Activated T-cell treated with anti-CD3 and anti-CD28 coated beads, Interleukin-2, amount 50 U/mL, for 1 hour (primary cell): Measurements from ENCODE around the gene ULK2.

Experiments used
- DNase-seq: peaks from one replicate; pipeline ENCODE4 v3.0.0-alpha.2; 2020

The ULK2 gene

DNA sequence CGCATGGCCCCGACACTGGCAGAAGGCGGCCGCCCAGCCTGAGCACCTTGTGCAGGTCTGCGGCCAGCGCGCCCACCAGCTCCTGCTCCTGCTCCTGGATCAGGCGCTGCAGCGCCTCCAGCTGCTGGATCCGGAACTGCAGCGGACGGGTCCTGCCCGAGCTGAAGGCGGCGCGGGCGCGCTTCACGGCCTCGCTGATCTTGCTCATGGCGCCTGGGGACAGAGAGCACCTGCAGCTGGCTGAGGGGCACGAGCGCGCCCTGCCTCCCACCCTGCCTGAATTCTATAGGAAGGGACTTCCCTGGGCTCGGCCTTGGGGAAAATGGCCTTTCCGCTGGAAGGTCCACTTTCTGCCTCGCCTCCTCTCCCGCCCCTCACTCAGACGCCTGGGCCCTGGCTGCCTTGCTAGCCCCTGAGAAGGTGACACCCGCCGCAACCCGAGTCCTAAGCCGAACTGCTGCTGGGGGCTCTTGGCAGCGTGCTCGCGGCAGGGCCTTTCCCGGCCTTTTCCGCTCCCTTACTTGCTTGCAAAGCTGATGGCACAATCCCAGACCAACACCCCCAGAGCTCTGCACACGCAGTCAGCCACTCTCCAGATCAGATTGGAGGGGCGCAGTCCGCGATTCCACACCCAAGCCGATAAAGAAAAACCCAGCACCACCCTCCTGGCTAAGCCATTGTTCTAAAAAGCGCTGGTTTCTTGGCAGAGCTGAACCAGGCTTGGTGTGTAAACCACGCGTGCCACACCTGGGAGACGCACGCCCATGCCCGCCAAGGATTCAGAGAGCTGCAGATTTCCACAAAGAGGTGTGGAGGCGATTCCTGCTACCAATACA lies 122.6 kb downstream of the ULK2 start:
- peak; percentile 91 for DNase-seq

- no peak for DNase-seq
Measured at GRCh38 chr17:19744492-19744891, 123.2 kb downstream of the ULK2 start.

- no peak for DNase-seq
Measured at GRCh38 chr17:19743101-19744100, 124.3 kb downstream of the ULK2 start.

DNA sequence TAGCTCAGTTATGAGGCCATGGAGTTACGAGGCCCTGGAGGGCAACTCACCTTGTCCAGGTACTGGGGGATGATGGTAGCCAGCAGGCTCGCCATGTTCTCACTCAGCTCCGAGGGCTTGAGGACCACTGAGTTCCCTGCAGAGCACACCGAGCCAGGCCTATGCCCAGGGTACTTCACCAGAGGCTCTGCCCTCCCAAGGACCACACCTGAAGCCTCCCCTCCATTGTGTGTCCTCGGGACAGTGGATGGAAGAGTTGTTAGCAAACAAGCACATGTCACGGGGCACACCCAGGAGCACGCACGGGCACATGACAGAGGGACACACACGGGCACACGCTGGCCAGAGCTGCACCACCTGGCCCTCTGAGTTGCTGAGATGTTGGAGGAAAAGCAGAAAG lies 125.2 kb downstream of the ULK2 start:
- no peak for DNase-seq

DNA sequence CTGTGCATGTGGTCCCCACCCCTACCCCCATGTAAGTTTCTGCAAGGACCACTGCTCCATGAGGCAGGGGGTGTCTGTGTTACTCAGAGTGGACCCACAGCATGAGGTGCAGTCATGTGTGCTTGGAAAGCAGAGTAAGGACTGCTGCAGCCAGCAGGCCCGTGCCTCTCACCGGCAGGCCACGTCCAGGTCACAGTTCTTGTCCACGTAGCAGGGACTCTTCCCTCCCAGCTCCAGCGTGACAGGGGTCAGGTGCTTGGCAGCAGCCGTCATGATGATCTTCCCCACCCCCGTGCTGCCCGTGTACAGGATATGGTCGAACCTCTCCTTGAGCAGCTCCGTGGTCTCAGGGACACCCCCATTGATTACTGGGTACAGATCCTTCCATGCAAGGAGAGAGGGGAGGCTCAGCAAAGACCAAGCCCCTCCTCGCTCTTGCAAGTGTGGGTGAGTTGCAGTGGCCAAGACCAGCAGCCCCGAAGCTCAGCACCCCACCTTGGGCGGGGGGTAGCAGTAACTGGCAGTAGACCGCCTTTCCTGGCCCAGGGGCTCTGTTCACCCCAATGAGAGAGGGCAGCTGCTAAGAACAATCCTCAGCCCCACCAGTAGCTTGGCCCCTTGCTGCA lies 125.8 kb downstream of the ULK2 start:
- no peak for DNase-seq

- DNase-seq = no peak
Measured at GRCh38 chr17:19740933-19741332, 126.8 kb downstream of the ULK2 start.

DNA sequence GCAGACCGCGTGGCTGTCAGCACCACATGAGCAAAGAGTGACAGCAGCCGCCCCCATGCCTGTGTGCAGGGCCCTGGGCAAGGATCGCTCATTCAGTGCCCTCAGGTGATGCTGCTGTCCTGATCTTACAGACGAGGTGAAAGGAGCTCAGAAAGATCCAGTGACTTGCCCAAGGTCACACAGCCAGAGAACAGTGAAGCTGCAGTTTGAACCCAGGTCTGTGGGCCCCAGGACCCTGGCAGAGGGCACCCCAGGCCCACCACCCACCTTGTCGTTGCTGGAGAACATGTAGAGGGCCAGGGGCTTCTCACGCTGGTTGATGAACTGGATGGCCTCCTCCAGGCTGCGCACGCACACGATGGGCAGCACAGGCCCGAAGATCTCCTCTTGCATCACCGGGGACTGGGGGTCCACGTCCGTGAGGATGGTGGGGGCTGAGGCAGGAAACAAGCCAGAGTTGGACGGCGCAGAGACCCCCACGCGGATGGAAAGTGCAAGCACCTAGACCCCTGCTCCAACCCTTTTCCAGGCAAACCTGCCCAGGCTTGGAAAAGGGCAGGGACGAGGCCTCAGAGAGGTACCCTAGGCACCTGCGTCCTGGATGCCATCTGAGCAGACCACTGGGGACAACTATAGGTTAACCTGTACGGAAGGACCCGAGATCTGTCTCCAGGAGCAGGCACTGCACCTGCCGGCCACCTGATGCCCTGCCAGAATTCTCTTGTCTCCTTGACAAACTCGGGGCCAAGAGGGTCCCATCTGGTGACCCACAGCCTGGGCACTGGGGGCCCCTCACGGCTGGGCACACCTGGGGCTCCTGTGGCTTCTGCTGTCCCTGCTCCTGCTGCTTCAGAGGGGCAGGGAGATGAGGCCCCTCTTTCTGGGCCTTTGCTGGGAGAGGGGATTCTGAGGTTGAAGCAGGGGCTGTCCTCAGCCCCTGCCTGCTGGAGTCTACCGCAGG lies 128.2 kb downstream of the ULK2 start:
- no peak for DNase-seq

DNA sequence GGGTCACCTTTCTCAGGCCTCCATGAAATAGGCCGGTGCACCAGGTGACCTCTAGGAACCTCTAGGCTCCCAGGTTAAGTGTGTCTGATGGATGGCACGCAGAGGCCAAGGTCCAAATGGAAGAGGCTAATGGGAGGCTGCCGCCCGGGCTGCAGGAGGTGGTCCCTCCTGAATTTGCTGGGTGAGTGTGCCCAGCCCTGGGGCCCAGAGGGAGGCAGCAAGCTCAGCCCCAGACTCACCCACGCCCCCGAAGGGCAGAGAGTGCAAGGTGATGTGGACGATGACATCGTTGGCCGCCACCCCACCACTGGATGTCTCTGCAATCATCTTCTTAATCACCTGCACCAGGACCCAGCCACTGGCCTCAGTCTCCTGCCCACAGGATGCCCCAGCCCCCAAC lies 129.0 kb downstream of the ULK2 start:
- DNase-seq = no peak

DNA sequence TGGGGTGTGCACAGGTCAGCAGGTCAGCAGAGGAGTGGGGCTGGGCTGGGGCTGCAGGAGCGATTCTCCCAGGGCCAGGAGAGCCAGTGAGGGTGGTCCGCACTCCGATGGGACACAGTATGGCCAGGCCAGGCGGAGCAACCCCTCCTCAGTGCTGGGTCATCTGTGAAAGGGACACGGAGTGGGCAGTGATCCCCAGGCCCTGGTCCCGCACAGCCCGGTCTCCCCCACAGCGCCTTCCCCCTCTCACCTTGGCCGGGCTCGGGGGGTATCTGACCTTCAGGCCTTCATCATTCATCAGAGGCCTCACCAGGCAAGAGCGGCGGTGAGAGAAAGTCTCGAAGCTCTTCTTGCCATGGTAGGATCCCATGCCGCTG lies 129.7 kb downstream of the ULK2 start:
- DNase-seq = no peak

DNA sequence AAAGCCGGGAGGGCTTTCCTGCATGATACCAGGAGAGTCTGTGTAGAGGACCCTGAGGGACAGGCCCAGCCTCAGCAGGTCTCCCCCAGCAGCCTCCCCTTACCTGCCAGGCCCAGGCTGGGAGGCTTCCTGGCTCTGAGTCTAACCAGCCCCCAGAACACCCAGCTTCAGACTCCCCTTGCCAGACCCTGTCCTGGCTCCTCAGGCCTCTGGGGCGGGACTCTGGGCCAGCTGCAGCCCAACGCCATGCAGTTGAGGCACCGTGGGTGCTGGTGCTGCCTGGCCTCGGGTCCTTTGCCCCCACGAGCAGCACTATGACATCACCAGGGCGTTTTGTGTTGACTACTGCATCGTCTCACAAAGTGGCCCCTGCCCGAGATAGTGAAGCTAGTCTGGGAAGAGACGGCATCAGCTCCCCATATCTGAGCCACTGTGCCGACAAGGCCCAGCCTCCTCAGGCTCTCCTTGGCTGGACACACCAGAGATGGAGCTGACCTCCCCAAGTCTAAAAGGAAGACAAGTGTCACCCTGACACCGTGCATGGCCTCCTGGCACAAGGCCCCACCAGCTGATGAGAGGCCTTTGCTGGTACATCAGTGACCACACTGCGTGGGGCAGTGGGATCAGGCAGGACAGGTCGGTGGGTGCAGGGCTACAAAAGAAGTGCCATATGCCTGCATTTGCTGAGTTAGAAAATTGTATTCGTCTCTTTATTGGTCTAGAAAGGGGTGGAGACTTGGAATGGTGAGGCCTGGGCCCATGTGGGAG lies 130.2 kb downstream of the ULK2 start:
- no peak for DNase-seq

DNA sequence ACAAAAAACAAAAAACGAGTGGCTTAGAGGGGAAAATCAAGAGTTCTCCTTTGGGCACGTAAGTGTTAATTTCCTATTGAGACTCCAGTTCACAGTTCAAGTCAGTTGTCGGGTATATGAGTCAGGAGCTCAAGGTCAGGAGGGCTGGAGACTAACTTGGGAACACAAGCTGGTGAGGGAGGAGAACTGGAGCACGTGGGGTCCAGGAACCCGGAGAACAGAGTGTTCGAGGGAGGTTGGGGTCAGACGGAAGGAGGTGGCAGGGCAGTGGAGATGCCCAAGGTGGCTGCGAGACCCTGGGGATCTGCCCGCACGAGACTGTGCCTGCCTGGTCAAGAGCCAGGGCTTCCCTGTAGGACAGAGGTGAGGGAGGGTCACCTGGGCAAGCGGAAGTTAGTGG lies 131.7 kb downstream of the ULK2 start:
- DNase-seq = no peak

DNA sequence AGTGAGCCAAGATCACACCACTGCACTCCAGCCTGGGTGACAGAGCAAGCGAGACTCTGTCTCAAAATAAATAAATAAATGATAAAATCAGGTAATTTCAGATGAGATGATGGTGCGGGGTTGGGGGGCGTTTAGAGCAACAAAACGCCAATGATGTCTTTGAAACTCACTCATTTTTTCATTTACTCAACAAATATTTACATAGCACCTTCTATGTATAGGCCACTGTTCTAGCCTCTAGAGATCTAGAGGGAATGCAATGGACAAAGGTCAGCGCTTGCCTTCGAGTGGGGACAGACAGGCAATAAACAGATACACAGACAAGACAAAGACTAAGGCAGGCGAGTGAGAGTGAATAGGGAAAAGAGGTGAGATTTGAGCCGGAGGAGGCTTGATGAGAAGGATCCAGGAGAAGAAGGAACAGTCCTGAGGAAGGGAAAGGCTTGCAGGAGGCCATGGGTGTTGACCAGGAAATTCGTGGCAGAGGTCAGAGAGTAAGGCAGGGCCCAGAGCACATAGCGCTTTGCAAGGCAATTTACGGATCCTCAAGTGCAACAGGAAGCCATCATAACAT lies 133.7 kb downstream of the ULK2 start:
- no peak for DNase-seq

- DNase-seq = no peak
Measured at GRCh38 chr17:19731626-19732025, 136.1 kb downstream of the ULK2 start.

DNA sequence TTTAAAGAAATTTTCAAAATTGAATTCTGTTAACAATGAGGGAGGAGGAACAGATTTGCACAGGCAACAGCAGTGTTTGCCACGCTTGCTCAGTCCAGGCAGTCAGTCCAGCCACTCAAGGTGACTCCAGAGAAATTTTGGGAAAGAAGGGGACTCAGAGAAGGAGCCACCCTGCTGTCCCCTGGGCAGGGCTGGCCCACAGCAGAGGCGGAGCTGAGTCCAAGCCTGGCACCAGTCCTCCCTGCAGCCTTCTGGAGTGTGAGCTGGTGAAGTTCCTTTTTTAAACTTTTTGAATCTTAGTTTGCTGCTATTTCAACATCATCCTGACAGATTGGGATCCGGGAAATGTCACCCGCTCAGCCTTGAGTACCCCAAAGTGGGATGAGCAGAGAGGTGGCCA lies 136.9 kb downstream of the ULK2 start:
- DNase-seq = no peak

DNA sequence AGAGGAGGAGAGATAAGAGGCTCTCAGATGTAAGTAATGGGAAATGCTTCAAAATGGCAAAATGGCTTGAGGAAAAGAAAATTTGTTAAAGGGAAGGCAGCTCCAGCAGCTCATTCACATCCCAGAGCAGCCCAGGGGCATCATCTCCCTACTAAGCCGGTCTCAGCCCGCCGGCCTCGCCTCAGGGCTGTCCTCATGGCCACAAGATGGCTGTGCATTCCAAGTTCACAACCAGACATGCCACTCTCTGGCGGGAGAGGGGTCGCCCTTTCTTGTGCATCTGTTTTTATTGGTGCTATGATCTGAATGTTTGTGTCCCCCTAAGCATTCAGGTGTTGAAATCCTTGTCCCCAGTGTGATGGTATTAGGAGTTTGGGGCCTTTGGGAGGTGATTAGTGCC lies 137.8 kb downstream of the ULK2 start:
- DNase-seq = no peak

DNA sequence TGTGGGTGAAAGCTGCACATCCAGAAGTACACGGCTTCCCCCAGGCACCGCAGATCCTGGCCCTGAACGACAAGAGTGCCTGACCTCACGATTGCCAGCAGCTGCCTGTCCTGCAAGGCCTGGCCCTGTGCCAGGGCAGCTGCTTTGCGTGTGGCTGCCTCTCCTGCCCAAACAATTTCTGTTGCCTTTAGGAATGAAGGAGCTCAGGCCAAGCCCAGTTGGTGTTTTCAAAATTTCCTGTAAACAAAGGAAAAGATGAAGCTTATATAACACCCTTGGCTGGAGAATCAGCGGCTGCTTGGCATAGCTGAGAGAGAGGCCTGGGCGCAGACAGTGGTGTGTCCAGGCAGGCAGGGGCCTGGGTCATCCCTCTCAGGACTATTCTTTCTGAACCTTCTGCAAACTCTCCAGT lies 139.6 kb downstream of the ULK2 start:
- no peak for DNase-seq

- no peak for DNase-seq
Measured at GRCh38 chr17:19727501-19728078, 140.1 kb downstream of the ULK2 start.

GRCh38 chr17:19726631-19727376 lies 140.9 kb downstream of the ULK2 start:
- no peak for DNase-seq

DNA sequence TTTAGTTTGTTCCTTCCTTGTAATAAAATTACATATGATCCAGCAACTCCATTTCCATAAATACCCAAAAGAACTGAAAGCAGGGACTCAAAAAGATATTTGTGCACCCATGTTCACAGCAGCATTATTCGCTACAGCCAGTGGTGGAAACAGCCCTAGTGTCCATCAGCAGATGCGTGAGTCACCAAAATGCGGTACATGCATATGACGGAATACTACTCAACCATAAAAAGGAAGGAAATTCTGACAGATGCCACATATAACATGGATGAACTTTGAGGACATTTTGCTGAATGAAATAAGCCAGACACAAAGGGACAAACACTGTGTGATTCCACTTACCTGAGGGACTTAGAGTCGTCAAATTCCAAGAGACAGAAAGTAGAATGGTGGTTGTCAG lies 142.2 kb downstream of the ULK2 start:
- DNase-seq = no peak
